HepG2 (cell line): ENCODE measurements around the gene NRSN2. TPM values are rescaled to one million over a fixed set of nuclear protein-coding genes. Genes with fewer than 3 reads are reported as not detected.

Source experiments
- AHR ChIP-seq: IDR thresholded peaks from 2 replicates; pipeline ENCODE4 v1.6.1; 2018; ENCODE audit warnings: missing genetic modification reagents, missing compliant biosample characterization
- ATF5 ChIP-seq: sonication (generic); formaldehyde crosslinking; IDR thresholded peaks from 2 replicates; pipeline ENCODE4 v1.4.0; 2020; ENCODE audit warnings: mild to moderate bottlenecking, low read depth, missing genetic modification reagents
- CBX5 ChIP-seq: sonication (generic); formaldehyde crosslinking; IDR thresholded peaks from 2 replicates; pipeline ENCODE4 v1.4.0; 2020; ENCODE audit warnings: missing genetic modification reagents, borderline replicate concordance
- CC2D1A ChIP-seq: sonication (generic); formaldehyde crosslinking; IDR thresholded peaks from 2 replicates; pipeline ENCODE4 v1.8.1; 2023; ENCODE audit warnings: mild to moderate bottlenecking, missing genetic modification reagents
- DBP ChIP-seq: sonication (generic); formaldehyde crosslinking; IDR thresholded peaks from 2 replicates; pipeline ENCODE4 v1.4.0; 2020; ENCODE audit warnings: missing genetic modification reagents; ENCODE audit errors: not compliant biosample characterization
- DMTF1 ChIP-seq: sonication (generic); formaldehyde crosslinking; IDR thresholded peaks from 2 replicates; pipeline ENCODE4 v1.4.0; 2020; ENCODE audit warnings: mild to moderate bottlenecking, missing genetic modification reagents
- HES4 ChIP-seq: sonication (generic); formaldehyde crosslinking; IDR thresholded peaks from 2 replicates; pipeline ENCODE4 v1.9.0; 2021; ENCODE audit warnings: mild to moderate bottlenecking, missing genetic modification reagents, borderline replicate concordance
- MXD4 ChIP-seq: IDR thresholded peaks from 2 replicates; pipeline ENCODE4 v1.6.1; 2016; ENCODE audit warnings: mild to moderate bottlenecking, missing biosample characterization, missing genetic modification reagents
- PITX1 ChIP-seq: sonication (generic); formaldehyde crosslinking; IDR thresholded peaks from 2 replicates; pipeline ENCODE4 v1.5.1; 2020; ENCODE audit warnings: mild to moderate bottlenecking, missing genetic modification reagents
- RBM22 ChIP-seq: fragments of 200-400 bp; formaldehyde crosslinking; optimal IDR thresholded peaks from 2 replicates; pipeline ENCODE3; 2017; ENCODE audit warnings: mild to moderate bottlenecking, low read length, moderate library complexity
- SMC3 ChIP-seq: IDR thresholded peaks from 2 replicates; pipeline ENCODE4 v1.6.1; 2011; ENCODE audit warnings: low read length, improper control_type of control experiment
- SNAI1 ChIP-seq: sonication (generic); formaldehyde crosslinking; IDR thresholded peaks from 2 replicates; pipeline ENCODE4 v1.5.0; 2020; ENCODE audit warnings: mild to moderate bottlenecking, missing genetic modification reagents, borderline replicate concordance
- SOX13 ChIP-seq, 3 experiments: fragments of 450-650 bp in 1 of 3; sonication (generic) in 1 of 3; formaldehyde crosslinking in 1 of 3; IDR thresholded peaks in 2 of 3; conservative IDR thresholded peaks in 1 of 3; 2 replicates each; pipeline versions ENCODE4 v1.5.0 to v1.6.1; 2016 to 2020; ENCODE audit warnings: antibody characterized with exemption in 1 of 3, mild to moderate bottlenecking in 1 of 3, missing compliant biosample characterization in 1 of 3, missing genetic modification reagents in 1 of 3, moderate library complexity in 1 of 3
- STAT5B ChIP-seq: sonication (generic); formaldehyde crosslinking; IDR thresholded peaks from 2 replicates; pipeline ENCODE4 v1.4.0; 2020; ENCODE audit warnings: missing genetic modification reagents
- TBL1XR1 ChIP-seq: fragments of 150-350 bp; IDR thresholded peaks from 2 replicates; pipeline ENCODE4 v1.6.1; 2014; ENCODE audit warnings: borderline replicate concordance, low read length; ENCODE audit not compliant: partially characterized antibody
- ZNF124 ChIP-seq: sonication (generic); formaldehyde crosslinking; IDR thresholded peaks from 2 replicates; pipeline ENCODE4 v1.4.0; 2020; ENCODE audit warnings: missing genetic modification reagents
- ZNF264 ChIP-seq: sonication (generic); formaldehyde crosslinking; IDR thresholded peaks from 2 replicates; pipeline ENCODE4 v1.4.0; 2020; ENCODE audit warnings: missing genetic modification reagents
- ZNF317 ChIP-seq: sonication (generic); formaldehyde crosslinking; IDR thresholded peaks from 2 replicates; pipeline ENCODE4 v1.5.0; 2020; ENCODE audit warnings: mild to moderate bottlenecking, missing genetic modification reagents
- ZNF598 ChIP-seq: sonication (generic); formaldehyde crosslinking; IDR thresholded peaks from 2 replicates; pipeline ENCODE4 v1.5.1; 2020; ENCODE audit warnings: mild to moderate bottlenecking, missing genetic modification reagents, borderline replicate concordance
- ZNF614 ChIP-seq: IDR thresholded peaks from 2 replicates; pipeline ENCODE4 v1.6.1; 2018; ENCODE audit warnings: missing biosample characterization, missing genetic modification reagents, inconsistent platforms, borderline replicate concordance
- ZNF775 ChIP-seq: sonication (generic); formaldehyde crosslinking; IDR thresholded peaks from 2 replicates; pipeline ENCODE4 v1.4.0; 2020; ENCODE audit warnings: missing genetic modification reagents, mild to moderate bottlenecking, moderate library complexity, borderline replicate concordance
- ZNF780A ChIP-seq: sonication (generic); formaldehyde crosslinking; IDR thresholded peaks from 2 replicates; pipeline ENCODE4 v1.8.0; 2022; ENCODE audit warnings: mild to moderate bottlenecking, missing genetic modification reagents, moderate library complexity
- ZNF788 ChIP-seq: sonication (generic); formaldehyde crosslinking; IDR thresholded peaks from 2 replicates; pipeline ENCODE4 v1.5.0; 2020; ENCODE audit warnings: mild to moderate bottlenecking, missing genetic modification reagents, borderline replicate concordance
- polyA plus RNA-seq, 8 experiments: library from polyadenylated mRNA; depleted of rRNA in 3 of 8; stranded (reverse) in 7 of 8; unstranded in 1 of 8; fragments of >200 nt; fragmentation: Illumina TruSeq in 4 of 8; extraction: Trizol in 4 of 8; gene quantifications; 2 replicates each; pipeline versions ENCODE4 v1.2.1 to v1.2.3, GENCODE V29; 2011 to 2016; ENCODE audit warnings: low read depth in 4 of 8, missing spikeins in 1 of 8, mixed read lengths in 1 of 8; ENCODE audit not compliant: insufficient read depth in 1 of 8
- total RNA-seq, 5 experiments: library from RNA; depleted of rRNA; stranded (reverse); fragments of >200 nt; fragmentation: Illumina TruSeq; extraction: Trizol; gene quantifications; 2 replicates each; pipeline ENCODE4 v1.2.3, GENCODE V29; 2016; ENCODE audit warnings: low read depth in 1 of 5
- TF ChIP-seq, protein P1 (sequence below): sonication (generic); formaldehyde crosslinking; IDR thresholded peaks from 2 replicates; pipeline ENCODE4 v1.5.1; 2020; ENCODE audit warnings: mild to moderate bottlenecking, missing genetic modification reagents, moderate library complexity

Gene NRSN2
- total and polyA plus RNA-seq, 2 of the 13 experiments (the other 11 are each of a cell fraction or from before 2014, with no cell fraction given), result 32.3 to 49.4 TPM

DNA sequence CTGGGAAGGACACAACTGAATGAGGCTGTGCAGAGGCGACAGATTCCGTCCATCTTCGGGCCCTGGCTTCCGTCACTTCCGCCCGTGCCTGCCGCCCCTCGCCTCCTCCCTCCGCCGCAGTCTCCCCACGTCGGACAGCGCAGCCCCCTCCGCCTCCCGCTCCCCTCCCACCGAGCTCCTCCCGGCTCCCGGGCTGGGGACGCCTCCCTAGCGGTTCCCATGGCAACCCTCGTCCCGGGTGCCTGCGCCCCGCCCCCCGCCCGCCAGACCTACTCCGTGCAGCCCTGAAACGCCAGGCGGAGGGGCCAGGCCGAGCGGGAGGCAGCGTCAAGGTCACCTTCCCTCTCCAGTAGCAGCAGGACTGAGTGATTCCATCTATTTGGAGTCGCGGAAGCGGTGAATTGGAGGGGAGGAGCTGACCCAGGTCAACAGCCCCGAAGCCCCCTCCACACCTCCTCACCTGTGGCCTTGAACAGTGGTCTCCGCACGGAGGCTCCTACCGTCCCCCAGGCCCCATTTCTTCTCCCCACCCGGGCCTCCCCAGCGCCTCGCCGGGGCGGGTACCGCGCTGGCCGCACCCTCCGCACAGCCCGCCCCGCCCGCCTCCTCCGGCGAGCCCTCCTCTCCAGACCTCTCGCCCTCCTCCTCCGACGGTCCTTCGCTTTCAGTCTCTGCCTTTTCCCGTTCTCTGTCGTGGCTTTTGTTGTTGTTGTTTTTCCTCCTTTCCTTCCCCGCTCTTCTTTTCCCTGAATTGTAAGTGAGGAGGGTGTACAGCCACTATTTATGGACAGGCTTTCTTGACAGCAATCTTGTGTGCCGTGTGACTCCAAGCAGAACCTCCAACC is 951 bp downstream of the NRSN2 start (continued):
- TF ChIP-seq ATF5 (CRISPR knock-in tag) (peak; percentile 77), ZNF788 (peak; percentile 99), PITX1 (CRISPR knock-in tag) (peak; percentile 79; the same call in 1 of the 2 replicates), ZNF124 (CRISPR knock-in tag) (peak; percentile 98), MXD4 (CRISPR knock-in tag) (peak; percentile 97), CC2D1A (CRISPR knock-in tag) (0 out of 2 replicates have a peak, but pooled peaks have one; percentile 94), RBM22 (peak; percentile 91), ZNF598 (peak; percentile 36; the same call in 1 of the 2 replicates), ZNF614 (peak; percentile 98), TBL1XR1 (no peak), SMC3 (peak; percentile 3; the same call in 1 of the 2 replicates), DMTF1 (CRISPR knock-in tag) (no peak), DBP (CRISPR knock-in tag) (peak; percentile 73), SOX13 (IDR thresholded peaks at IDR 0.05) (peak; percentile 48; the same call in 1 of the 2 replicates), SOX13 (CRISPR knock-in tag; conservative IDR thresholded peaks at IDR 0.05 in 1 of 2, IDR thresholded peaks at IDR 0.05 in 1 of 2) (peak in 1 of 2 experiments; percentile 91; a peak in 2 of 4 replicates), HES4 (CRISPR knock-in tag) (no peak; the same call in 1 of the 2 replicates), STAT5B (CRISPR knock-in tag) (no peak; the same call in 1 of the 2 replicates), ZNF264 (CRISPR knock-in tag) (peak; percentile 98), AHR (peak; percentile 97), ZNF317 (CRISPR knock-in tag) (peak; percentile 93; the same call in 1 of the 2 replicates), ZNF775 (CRISPR knock-in tag) (peak; percentile 92), ZNF780A (peak; percentile 91; the same call in 1 of the 2 replicates), CBX5 (CRISPR knock-in tag) (peak; percentile 97), SNAI1 (CRISPR knock-in tag) (no peak; the same call in 1 of the 2 replicates)
- TF ChIP-seq, protein P1, sequence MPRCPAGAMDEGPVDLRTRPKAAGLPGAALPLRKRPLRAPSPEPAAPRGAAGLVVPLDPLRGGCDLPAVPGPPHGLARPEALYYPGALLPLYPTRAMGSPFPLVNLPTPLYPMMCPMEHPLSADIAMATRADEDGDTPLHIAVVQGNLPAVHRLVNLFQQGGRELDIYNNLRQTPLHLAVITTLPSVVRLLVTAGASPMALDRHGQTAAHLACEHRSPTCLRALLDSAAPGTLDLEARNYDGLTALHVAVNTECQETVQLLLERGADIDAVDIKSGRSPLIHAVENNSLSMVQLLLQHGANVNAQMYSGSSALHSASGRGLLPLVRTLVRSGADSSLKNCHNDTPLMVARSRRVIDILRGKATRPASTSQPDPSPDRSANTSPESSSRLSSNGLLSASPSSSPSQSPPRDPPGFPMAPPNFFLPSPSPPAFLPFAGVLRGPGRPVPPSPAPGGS (CRISPR knock-in tag), result no peak; the same call in none of the 2 replicates
